Endothelial cell of hepatic sinusoid (primary cell): Measurements from ENCODE around the gene ABLIM2.

Experiments used
- in situ Hi-C: cut with HindIII; loops from 2 replicates; pipeline ENCODE4 v1.10.0; 2017; ENCODE audit warnings: low sequenced_read_pairs

Gene ABLIM2

DNA sequence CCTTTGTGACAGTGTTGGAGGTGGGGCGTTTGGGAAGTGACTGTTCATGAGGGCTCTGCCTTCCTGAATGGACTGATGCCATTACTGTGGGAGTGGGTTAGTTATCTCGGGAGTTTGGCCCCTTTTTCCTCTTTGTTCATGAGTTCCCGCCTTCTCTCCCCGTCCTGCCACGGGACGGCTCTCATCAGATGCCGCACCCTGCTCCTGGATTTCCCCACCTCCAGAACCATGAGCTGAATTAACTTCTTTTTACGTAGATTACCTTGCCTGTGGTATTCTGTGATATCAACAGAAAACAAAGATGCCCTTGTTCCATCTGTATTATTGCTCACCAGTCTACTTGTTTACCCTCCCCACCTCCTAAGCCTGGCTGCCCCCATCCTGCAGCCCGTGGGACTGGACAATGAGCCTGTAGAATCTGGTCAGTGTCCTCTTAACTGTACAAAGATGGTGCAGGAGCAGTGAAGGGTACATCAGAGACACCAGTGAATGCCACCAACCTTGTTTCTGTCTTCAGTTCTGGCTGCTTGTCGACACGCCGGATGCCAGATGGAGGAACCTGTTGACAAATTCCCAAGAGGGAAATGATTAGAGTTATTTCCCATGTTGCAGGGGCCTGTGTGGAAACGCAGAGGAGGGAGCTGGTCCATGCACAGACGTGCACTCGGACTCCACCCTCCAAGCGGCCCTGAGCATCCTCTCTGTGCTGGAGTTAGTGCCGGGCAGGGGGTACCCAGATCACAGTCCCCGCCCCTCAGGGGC, 104.7 kb downstream of the ABLIM2 start:
- in situ Hi-C loops: no loop called here

DNA sequence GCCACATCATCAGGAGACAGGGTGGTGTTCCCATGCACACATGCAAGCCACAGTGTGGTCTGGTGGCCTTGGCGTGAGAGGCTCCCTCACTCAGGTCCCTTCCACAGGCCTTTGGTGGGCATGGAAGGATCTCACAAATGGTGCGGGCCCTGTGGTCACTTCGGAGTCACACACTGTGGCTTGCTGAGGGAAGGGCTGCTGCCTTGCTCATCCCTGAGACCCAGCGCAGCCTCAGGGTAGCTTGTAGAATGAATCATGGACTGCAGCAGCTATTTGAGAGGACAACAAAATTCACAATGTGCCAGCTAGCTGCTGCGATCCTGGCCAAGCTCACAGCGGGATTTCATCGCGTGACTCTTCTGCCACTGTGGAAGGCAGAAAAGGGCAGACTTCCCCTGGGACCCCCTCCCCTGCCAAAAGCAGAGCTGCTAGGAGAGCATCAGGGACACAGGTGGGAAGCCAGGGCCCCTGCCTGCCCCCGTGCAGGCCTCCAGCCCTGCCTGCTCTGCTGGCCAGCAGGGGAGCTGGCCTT, 106.4 kb downstream of the ABLIM2 start:
- in situ Hi-C loops: no loop called here

DNA sequence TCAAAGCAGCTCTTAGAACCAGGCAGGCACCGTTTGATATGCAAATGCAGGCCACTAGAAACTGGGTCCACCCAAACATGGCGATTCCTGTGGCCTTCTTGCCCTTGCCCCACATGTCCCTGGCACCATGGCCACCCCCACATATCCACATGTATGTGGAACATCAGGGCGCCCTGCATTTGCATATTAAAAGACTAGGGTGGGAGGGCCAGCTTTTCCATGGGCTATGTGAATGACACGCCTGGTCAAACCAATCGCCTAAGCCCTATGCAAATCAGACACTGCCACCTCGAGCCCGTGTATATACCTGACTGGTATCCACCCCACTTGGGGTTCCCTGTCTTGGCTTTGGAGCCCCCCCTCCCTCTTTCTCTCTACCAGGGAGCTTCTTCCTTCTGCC, 107.0 kb downstream of the ABLIM2 start:
- in situ Hi-C loops: no loop called here

DNA sequence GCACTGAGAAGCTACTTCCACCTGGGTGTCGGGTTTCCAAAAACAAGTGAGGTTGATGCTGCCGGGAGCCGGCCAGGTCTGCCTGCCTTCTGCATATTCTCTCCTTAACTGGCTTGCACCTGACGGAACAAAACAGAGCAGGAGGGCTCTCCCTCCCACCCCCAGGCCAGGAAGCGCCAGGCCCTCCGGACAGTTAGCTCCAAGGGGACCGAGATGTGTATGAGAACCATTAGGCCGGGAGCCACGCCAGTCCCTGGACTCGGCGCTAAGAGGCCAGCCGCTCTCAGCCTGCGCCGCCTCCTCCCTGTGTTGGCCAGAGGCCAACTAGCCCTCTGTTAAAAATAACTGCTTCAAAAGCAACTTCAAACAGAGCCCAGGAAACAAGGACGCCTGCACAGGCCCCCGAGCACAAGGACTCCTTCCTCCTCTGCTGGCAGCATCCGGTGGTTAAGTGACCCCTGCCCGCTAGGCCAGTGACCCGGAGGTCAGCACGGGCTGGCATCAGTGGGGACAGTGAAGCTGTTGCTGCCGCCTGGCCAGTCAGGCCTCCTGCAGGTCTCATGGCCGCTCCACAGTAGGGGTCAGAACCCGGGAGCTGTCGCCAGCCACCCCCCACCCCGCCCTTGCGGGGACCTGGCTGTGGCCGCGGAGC, 107.9 kb downstream of the ABLIM2 start:
- in situ Hi-C loops: no loop called here

DNA sequence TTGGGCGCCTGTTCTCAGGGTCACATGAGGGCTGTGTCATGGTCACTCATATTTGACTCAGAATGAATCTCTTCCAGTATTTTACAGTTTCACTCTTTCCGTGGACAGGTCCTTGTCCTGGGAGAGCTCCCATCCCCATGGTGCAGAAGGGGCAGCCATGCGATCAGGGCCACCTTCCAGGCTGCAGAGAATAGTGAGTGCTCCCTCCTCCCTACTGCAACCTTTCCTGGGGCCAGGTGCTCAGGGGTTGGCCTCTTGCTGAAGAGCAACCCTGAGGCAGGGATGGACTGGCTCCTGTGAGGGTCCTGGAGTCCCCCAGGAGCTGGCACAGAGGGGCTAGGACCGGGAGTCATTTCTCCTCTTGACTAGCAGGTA, 108.4 kb downstream of the ABLIM2 start:
- in situ Hi-C loops: no loop called here

DNA sequence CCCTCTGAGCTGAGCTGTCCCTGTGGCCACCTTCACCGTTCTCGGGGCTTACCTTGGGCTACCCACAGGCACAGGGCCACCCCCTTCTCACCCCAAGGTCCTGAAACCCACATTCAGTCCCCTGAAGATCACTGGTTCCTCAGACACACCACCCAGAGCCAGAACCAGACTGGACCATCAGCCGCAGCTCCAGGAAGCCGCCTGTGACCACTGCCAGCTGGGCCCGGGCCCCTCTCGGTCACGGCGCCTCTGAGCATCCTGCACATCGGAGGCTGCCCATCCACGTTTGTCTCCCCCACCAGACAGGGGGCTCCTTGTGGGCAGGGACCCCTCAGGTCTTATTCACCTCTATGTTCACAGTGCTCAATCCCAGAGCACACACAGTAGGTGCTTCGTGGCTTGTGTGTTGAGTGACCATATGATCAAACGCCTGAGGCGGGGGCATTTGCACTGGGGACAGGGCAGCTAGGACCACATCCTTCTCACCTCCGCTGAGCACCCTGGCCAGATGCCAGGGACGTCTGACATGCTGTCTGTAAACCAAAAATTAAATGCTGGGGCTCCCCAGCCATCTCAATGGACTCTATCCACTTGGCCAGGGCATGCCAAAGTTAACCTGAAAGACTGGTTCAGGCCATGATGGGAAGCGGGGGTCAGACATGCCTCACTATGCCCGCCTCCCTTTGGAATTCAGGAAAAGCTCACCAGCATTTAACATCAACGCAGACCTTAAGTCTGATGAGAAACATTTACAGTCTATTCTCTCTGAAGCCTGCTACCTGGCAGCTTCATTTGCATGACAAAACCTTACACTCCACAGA, 109.5 kb downstream of the ABLIM2 start:
- in situ Hi-C loops: no loop called here

DNA sequence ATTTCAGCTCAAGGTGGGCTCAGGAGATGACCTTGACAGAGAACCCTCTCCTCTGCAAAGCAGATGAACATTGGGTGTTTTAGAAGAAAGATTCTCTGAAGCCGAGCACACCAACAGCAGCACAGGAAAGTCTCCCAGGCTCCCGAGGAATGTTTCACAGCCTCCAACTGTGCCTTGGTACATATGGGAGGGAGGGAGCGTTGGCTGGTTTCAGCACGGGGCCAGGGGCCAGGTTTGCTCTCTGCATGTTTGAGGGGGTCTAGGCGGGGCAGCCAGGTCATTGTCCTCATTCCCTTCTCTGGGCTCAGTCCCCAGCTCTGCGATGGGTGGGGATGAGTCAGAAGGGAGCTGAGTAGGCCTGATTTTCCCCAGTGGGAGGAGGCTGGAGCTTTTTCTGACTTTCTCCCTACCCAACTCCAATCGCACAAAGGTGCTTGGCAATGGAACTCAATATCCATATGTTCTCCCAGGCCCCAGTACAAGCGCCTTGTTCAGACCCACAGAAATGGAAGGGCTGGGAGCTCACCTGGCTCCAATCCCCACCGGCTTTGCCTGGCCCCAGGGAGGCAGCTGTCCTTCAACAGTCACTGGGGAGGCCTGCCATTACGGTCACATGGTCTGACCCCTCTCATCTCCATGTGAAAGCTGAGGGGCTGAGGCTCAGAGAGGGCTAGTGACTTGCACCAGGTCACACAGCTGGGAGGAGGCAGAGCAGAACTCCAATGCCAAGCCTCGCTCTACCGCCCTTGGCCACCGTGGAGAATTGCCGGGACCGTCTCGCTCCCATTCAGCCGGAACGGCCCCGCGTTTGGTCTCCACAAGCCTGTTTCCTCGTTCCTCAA, 110.6 kb downstream of the ABLIM2 start:
- in situ Hi-C loops: no loop called here

DNA sequence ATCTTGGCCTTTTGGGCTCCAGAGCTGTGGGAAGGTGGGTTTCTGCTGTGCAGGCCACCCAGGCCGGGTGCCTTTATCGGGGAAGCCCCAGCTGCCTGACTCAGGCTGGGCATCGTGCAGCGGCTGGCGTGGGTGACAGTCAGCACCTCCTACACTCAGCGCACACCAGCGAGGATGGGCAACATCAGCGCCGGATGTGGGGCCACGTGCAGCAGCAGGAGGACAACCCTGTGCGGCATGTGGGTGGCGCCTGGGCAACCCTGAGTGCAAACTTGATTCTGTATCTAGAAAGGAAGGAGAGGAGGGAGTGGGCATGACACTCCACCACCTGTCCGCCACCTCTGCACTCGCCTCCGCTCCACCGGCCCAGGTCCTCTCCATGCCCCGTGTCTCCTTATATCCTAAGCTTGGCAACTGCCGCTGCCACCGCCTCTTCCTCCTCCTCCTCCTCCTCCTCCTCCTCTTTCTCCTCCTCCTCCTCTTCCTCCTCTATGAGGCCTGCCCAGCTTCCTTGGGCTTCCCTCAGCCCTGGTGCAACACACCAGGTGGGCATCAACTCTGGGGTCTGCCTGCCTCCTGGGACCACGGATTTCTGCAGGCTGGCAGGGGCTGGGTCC, 111.6 kb downstream of the ABLIM2 start:
- in situ Hi-C loops: no loop called here

DNA sequence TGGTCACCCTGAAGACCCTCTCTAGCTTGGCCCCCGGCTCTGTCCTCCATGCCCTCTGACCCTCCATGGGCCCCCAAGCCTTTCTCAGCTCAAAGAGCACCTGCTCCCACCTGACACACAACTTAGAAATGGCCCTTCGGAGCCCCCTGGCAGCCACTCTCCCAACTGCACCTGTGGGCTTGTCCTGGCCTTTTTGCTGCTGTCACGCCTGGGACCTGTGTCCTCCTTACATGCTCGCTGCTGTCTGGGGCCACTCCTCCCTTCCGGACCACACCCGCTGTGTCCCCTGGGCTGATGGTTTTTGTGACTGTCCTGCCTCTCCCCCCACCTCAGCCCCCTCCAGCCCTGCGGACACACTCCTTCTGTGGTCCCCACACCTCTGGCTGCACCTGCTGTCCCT, 112.7 kb downstream of the ABLIM2 start:
- in situ Hi-C loops: no loop called here

DNA sequence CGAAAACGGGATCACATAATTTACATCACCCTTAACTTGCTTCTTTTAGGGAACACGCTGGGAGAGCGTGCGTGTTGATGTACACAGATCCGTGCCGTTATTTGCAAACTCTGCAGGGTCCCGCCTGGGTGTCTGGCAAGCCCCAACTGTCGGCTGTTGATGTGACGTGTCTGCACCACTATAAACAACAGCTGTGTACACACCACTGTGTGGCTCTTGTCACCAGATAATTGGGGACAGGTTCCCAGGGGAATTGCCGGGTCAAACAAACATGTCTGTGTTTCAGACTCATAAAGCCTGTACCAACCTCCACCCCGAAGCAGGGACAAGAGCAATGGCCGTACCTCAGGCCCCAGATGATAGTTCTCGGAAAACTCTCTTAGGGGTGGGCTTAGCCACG, 113.9 kb downstream of the ABLIM2 start:
- in situ Hi-C loops: no loop called here

DNA sequence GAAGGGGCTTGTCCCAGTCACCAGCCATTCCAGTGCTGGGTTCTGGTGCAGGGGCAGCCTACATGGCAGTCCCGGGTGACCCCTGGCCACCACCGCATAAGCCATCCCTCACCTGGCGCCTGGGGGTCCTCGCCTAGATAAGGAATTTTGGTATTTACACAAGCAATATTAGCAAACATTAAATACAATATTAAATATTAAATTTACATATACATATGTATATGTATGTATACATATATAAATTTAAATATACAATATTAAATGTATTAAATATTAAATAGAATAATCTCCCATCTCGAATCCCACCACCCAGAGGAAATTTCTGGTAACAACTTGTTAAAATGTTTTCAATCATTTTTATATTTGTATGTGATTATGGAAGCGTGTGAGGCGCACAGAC, 114.4 kb downstream of the ABLIM2 start:
- in situ Hi-C loops: no loop called here

DNA sequence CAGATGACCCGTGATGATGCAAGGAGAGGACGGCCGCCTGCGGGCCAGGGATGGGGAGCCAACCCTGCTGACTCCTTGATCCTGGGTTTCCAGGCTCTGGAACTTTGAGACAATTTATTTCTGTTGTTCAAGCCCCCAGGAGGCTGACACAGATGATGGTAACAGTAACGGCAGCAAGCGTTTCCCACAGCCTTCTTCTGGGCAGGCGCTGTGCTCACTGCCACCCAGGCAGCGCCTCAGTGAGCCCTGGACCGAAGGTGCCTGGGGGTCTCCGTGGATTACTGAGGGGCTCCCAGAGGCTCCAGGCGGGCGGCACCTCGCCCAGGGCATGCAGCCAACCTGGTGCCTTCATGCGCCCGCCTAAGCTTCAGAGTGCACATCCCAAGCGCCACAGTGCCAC, 115.0 kb downstream of the ABLIM2 start:
- in situ Hi-C loops: no loop called here

DNA sequence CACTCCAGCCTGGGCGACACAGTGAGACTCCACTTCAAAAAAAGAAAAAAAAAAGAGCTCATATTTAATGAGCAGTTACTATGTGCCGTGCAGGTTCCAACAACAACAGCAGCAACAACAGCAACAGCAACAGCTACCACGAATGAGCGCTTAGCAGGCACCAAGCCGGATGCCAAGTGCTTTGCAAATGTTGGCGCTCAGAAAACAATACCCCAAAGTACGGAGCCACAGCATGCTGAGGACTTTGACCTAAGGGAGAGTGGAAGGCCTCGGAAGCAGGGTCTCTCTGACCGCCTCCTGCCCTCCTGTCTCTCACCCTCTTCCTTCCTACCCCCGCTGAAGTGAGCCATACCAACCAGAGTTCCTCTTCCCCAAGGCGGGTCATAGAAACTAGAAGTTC, 116.7 kb downstream of the ABLIM2 start:
- in situ Hi-C loops: no loop called here

DNA sequence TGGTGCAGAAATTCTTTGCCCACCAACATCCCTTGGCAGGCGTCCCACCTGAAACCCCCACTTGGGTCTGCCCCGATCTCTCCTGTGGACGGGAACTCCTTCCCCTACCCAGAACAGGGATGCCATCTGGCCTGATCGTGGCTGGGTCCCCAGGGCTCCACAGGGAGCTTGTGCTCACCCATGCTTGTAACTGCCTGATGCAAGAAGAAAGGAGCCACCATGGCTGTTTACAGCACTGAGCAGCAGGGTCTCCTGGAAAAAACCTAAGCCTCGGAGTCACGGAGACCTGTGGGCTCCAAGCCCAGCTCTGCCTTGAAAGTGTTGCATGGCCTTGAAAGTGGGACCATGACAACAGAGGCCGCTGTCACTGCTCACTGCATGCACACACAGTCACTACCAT, 117.4 kb downstream of the ABLIM2 start:
- in situ Hi-C loops: no loop called here

DNA sequence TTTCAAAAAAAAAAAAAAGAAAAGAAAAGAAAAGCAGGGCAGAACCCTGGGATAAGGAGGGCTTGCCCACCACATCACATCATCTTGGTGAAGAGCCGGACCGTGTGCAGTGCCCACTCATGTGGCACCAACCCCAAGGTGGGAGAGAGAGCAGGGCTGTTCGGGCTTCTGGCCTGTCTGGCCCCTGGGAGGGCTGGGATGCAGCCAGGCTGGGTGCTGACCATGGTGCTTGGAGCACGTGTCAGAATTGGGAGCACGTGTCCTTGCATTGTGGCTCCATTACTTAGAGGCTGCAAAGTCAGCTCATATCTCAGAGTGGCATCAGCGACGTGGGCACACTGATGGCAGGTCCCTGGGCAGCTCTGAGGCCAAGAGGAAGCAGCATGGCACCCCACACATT, 118.0 kb downstream of the ABLIM2 start:
- in situ Hi-C loops: no loop called here

DNA sequence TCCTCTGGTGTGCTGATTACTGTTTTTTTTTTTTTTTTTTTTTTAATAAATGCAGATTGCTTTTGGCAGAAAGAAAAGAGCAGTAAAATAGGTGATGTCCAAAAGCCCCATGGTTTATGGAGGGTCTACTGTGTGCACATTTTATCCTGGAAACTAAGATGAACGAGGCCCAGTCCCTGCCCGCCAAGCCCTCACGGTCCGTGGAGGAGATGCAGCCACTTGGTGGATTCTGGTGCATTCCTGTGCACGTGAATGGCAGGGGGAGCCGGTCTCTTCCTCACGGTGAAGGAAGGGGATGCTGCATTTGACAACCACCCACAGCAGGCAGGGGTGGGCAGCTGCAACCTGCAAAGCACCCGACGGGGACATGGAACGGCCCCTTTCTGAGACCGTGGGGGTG, 118.8 kb downstream of the ABLIM2 start:
- in situ Hi-C loops: no loop called here

DNA sequence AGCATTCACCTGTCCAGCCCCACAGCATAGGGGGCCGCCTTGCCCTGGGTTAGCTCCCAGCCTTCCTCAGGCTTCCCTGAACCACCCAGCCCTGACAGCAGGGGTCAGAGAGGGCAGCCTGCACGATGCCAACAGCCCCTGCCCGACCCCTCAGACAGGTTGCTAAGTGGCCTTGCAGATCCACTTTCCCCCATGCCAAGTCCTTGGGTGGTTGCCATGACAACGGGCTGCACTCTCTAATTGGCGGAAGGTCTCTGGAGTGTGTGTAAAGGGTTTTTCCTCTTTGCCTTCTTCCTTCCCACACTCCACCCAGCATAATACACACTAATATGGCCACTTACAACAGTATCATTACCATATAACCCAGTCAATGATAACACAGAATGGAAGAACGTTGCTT, 119.3 kb downstream of the ABLIM2 start:
- in situ Hi-C loops: no loop called here

DNA sequence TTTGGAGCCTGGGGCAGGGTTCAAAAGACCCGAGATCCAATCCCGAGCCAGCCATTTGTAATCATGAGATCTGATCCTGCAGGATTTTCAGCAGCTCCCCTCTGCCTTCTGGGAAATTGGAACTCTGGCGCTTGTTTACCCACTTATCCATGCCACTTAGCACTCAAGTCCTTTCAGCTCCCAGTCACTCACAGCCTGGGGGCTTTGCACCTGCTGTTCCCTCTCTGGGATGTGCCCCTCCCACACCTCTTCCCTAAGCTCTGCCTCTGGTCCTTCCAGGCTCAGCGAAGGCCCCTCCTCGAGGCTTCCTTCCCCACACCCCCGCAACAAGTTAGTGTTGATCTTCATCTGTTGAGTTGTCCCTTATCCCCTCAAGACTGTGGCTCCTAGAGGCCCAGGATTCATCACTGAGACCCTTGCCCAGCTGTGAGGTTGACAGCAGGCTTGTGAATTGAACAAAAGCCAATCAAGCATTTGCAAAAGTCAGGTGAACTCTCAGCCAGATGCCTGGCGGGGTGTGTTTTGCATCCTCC, 119.8 kb downstream of the ABLIM2 start:
- in situ Hi-C loops: no loop called here

DNA sequence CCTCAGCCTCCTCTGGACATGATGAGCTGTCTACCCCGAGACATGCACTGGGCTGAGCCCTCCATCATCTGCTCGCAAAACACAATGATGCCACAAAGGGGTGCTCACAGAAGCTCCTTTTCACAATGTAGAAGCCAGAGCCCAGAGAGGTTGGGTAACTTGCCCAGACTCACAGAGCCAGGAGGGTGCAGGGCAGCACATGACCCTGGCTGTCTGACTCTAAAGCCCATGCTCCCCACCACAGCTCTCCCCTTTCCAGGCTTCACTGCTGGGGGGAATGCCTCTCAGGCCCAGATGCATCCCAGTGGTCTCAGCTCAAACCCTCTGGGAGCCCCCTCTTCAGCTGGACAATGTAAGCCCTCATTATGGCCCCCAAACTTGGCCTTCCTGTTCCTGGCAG, 120.5 kb downstream of the ABLIM2 start:
- in situ Hi-C loops: no loop called here

DNA sequence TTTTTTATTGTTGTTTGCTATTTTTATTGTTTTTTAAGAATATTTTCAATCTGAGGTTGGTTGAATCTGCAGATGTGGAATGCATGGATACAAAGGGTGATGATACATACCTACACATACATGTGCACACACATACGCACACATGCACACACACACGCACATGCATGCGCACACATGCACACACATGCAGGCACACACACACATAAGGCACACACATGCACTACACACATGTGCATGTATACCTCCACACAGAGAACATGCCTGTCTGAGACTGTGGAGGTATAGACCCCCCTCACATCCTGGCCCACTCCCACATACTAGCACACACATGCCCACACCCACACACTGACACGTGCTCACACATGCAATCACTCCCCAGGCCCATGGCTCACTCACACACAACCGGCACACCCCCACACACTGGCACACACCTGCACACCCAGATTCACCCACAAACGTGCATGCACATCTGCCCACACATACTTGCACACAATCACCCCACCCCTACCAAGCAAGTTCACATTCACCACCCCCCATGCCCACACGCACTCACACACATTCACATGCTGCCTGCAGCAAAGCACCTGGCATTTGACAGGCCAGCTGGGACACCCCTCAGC, 121.4 kb downstream of the ABLIM2 start:
- in situ Hi-C loops: no loop called here
